Upper lobe of right lung (tissue), 1 donor: Measurements from ENCODE around the gene MYH11. TPM values are rescaled to one million over a fixed set of nuclear protein-coding genes. Genes with fewer than 3 reads are reported as not detected.
"Not testable (repeated sequence)": the region's sequence is repeated elsewhere in the genome, so short reads cannot be mapped to it uniquely, and the experiment has no call there.

ENCODE experiments used
- ATAC-seq: fragments of 200-7000 bp; cut with Tn5 transposase; one replicate; pipeline ENCODE4 v1.9.1; 2020; ENCODE audit warnings: mild to moderate bottlenecking, moderate library complexity
- DNase-seq: peaks from one replicate; pipeline ENCODE4 v3.0.0-alpha.2; 2020
- H3K27ac ChIP-seq: fragments of 200-600 bp; one replicate; pipeline ENCODE4 v1.8.0; 2022
- H3K27me3 ChIP-seq: fragments of 200-600 bp; one replicate; pipeline ENCODE4 v1.8.0; 2022; ENCODE audit warnings: mild to moderate bottlenecking
- H3K36me3 ChIP-seq: fragments of 200-600 bp; one replicate; pipeline ENCODE4 v1.8.0; 2022
- H3K4me1 ChIP-seq: fragments of 200-600 bp; one replicate; pipeline ENCODE4 v1.8.0; 2022
- H3K4me3 ChIP-seq: fragments of 200-600 bp; one replicate; pipeline ENCODE4 v1.8.0; 2022; ENCODE audit warnings: mild to moderate bottlenecking
- H3K9me3 ChIP-seq: fragments of 200-600 bp; one replicate; pipeline ENCODE4 v1.8.0; 2022
- CTCF ChIP-seq: fragments of 200-600 bp; IDR thresholded peaks from one replicate; pipeline ENCODE4 v1.8.0; 2022; ENCODE audit warnings: antibody characterized with exemption
- intact Hi-C: fragments of 100-400 bp; cut with DNase I; formaldehyde crosslinking; loops from one replicate; pipeline ENCODE4 v1.11.0; 2022
- total RNA-seq: library from RNA; stranded (reverse); fragmentation: NEBNext Ultra II Directional; extraction: Animal tissue kit (Norgen Biotek cat#: 25700); gene quantifications from one replicate; pipeline ENCODE4 v1.2.1, GENCODE V29; 2021
- donor health status: DM: no; HTN: yes; CAD: no; lungs with severe emphysema.

Gene MYH11
- total RNA-seq, 1 donor from 2014 or later, result 106 TPM

- no peak for DNase-seq
- peaks cover 63% of the 10 kb centered on the region for H3K36me3 ChIP-seq
- no peaks in the 10 kb centered on the region for H3K27me3 ChIP-seq
- no peak overlapping the region for H3K27ac ChIP-seq
- H3K4me3 ChIP-seq, result no peak overlapping the region
- intact Hi-C loops, result no loop called here
- no peaks in the 10 kb centered on the region for H3K4me1 ChIP-seq
- no peak for ATAC-seq
- H3K9me3 ChIP-seq, result no peaks in the 10 kb centered on the region
- TF ChIP-seq CTCF, result no peak
Observed at GRCh38 chr16:15686287-15686686, 170.5 kb downstream of the MYH11 start.

GRCh38 chr16:15682105-15682570 is 174.7 kb downstream of the MYH11 start:
- intact Hi-C loops, result no loop called here
- H3K4me1 ChIP-seq, result no peaks in the 10 kb centered on the region
- H3K4me3 ChIP-seq, result no peak overlapping the region
- H3K27me3 ChIP-seq, result no peaks in the 10 kb centered on the region
- H3K9me3 ChIP-seq, result no peaks in the 10 kb centered on the region
- no peak overlapping the region for H3K27ac ChIP-seq
- peak; percentile 83 for ATAC-seq
- peak; percentile 44 for TF ChIP-seq CTCF
- peaks cover 54% of the 10 kb centered on the region for H3K36me3 ChIP-seq
- no peak for DNase-seq

GRCh38 chr16:15677447-15677846 is 179.4 kb downstream of the MYH11 start:
- H3K36me3 ChIP-seq, result peaks cover 28% of the 10 kb centered on the region
- intact Hi-C loops, result no loop called here
- DNase-seq (no peak), ATAC-seq (no peak)
- H3K27me3 ChIP-seq, result no peaks in the 10 kb centered on the region
- H3K4me3 ChIP-seq, result no peak overlapping the region
- no peak for TF ChIP-seq CTCF
- H3K9me3 ChIP-seq, result no peaks in the 10 kb centered on the region
- H3K27ac ChIP-seq, result no peak overlapping the region
- H3K4me1 ChIP-seq, result peaks cover 11% of the 10 kb centered on the region

GRCh38 chr16:15676506-15676905 is 180.3 kb downstream of the MYH11 start:
- TF ChIP-seq CTCF, result no peak
- Histone ChIP-seq H3K4me3 (no peak overlapping the region), H3K27ac (no peak overlapping the region), H3K4me1 (peaks cover 21% of the 10 kb centered on the region), H3K27me3 (no peaks in the 10 kb centered on the region), H3K9me3 (no peaks in the 10 kb centered on the region), H3K36me3 (peaks cover 24% of the 10 kb centered on the region)
- intact Hi-C loops, result no loop called here
- no peak for ATAC-seq
- DNase-seq, result no peak

GRCh38 chr16:15674571-15674970 is 182.3 kb downstream of the MYH11 start:
- peaks cover 29% of the 10 kb centered on the region for H3K36me3 ChIP-seq
- no peak overlapping the region for H3K4me3 ChIP-seq
- peaks cover 23% of the 10 kb centered on the region for H3K4me1 ChIP-seq
- H3K27me3 ChIP-seq, result no peaks in the 10 kb centered on the region
- peak overlapping the region; percentile 92 for H3K27ac ChIP-seq
- ATAC-seq, result no peak
- no peak for DNase-seq
- intact Hi-C loops, result no loop called here
- TF ChIP-seq CTCF, result no peak
- no peaks in the 10 kb centered on the region for H3K9me3 ChIP-seq

GRCh38 chr16:15672514-15673167 is 184.2 kb downstream of the MYH11 start:
- TF ChIP-seq CTCF, result no peak
- peak; percentile 90 for DNase-seq
- peaks cover 23% of the 10 kb centered on the region for H3K4me1 ChIP-seq
- no peaks in the 10 kb centered on the region for H3K27me3 ChIP-seq
- intact Hi-C loops, result no loop called here
- peaks cover 28% of the 10 kb centered on the region for H3K36me3 ChIP-seq
- peak overlapping the region; percentile 2 for H3K4me3 ChIP-seq
- no peaks in the 10 kb centered on the region for H3K9me3 ChIP-seq
- peak; percentile 97 for ATAC-seq
- peak overlapping the region; percentile 92 for H3K27ac ChIP-seq

- H3K27ac ChIP-seq, result peak overlapping the region; percentile 92
Observed at GRCh38 chr16:15672127-15672513, 184.7 kb downstream of the MYH11 start.

More at GRCh38 chr16:15672127-15672513, 184.7 kb downstream of the MYH11 start:
- H3K4me3 ChIP-seq, DNase-seq, ATAC-seq, intact Hi-C loops, H3K27me3 ChIP-seq, H3K9me3 ChIP-seq: not testable (repeated sequence)
- peaks cover 33% of the 10 kb centered on the region for H3K36me3 ChIP-seq
- peaks cover 23% of the 10 kb centered on the region for H3K4me1 ChIP-seq
